Stimulated activated CD4-positive, alpha-beta T cell treated with anti-CD3 and anti-CD28 coated beads, TNF-alpha, amount 100 ng/mL, for 4 hours (primary cell): ENCODE results near the gene CACFD1.

Source experiments
- DNase-seq, 3 experiments: peaks; one replicate each; pipeline ENCODE4 v3.0.0-alpha.2; 2020; ENCODE audit warnings: low read depth in 3 of 3

The CACFD1 gene

GRCh38 chr9:133518200-133518599, 58.4 kb downstream of the CACFD1 start:
- no peak for DNase-seq

- no peak for DNase-seq
These were observed 59.1 kb downstream of the CACFD1 start for GRCh38 chr9:133518706-133519449.

- DNase-seq = no peak
These were observed 59.9 kb downstream of the CACFD1 start for GRCh38 chr9:133519693-133520092.

GRCh38 chr9:133520121-133520835, 60.5 kb downstream of the CACFD1 start:
- DNase-seq = no peak
